ENCODE data around the gene NTRK2. TPM values are rescaled to one million over a fixed set of nuclear protein-coding genes. Genes with fewer than 3 reads are reported as not detected.

Gene NTRK2
- total RNA-seq, 1 experiment from 2014 or later = 0.16 TPM

GRCh38 chr9:84698323-84698722 lies 28.8 kb downstream of the NTRK2 start:
- DNase-seq (ENCODE audit: low read depth in 1 of 2, low spot score in 2 of 2) = no peak
- Histone ChIP-seq H3K36me3 (no peaks in the 10 kb centered on the region), H3K27ac (peak overlapping the region; percentile 27), H3K9me3 (replicated peaks) (no peaks in the 10 kb centered on the region), H3K4me3 (no peak overlapping the region), H3K4me1 (replicated peaks) (peaks cover 15% of the 10 kb centered on the region), H3K27me3 (replicated peaks) (no peaks in the 10 kb centered on the region)

GRCh38 chr9:84699984-84700383 lies 30.5 kb downstream of the NTRK2 start:
- DNase-seq (ENCODE audit: low read depth in 1 of 2, low spot score in 2 of 2) = no peak
- Histone ChIP-seq H3K27me3 (replicated peaks) (no peaks in the 10 kb centered on the region), H3K27ac (no peak overlapping the region), H3K9me3 (replicated peaks) (no peaks in the 10 kb centered on the region), H3K4me3 (no peak overlapping the region), H3K4me1 (replicated peaks) (peaks cover 15% of the 10 kb centered on the region), H3K36me3 (no peaks in the 10 kb centered on the region)

- Histone ChIP-seq H3K4me3 (no peak overlapping the region), H3K27me3 (replicated peaks) (no peaks in the 10 kb centered on the region), H3K9me3 (replicated peaks) (no peaks in the 10 kb centered on the region), H3K36me3 (no peaks in the 10 kb centered on the region), H3K27ac (no peak overlapping the region), H3K4me1 (replicated peaks) (peaks cover 15% of the 10 kb centered on the region)
- DNase-seq (ENCODE audit: low read depth in 1 of 2, low spot score in 2 of 2) = no peak
Observed at GRCh38 chr9:84701801-84702200, 32.3 kb downstream of the NTRK2 start.

GRCh38 chr9:84702471-84702870 lies 32.9 kb downstream of the NTRK2 start:
- H3K9me3 ChIP-seq (replicated peaks) = no peaks in the 10 kb centered on the region
- H3K4me3 ChIP-seq = no peak overlapping the region
- H3K4me1 ChIP-seq (replicated peaks) = peaks cover 11% of the 10 kb centered on the region
- no peaks in the 10 kb centered on the region for H3K27me3 ChIP-seq (replicated peaks)
- no peak overlapping the region for H3K27ac ChIP-seq
- no peaks in the 10 kb centered on the region for H3K36me3 ChIP-seq
- DNase-seq (ENCODE audit: low read depth in 1 of 2, low spot score in 2 of 2) = no peak

- Histone ChIP-seq H3K9me3 (replicated peaks) (no peaks in the 10 kb centered on the region), H3K27me3 (replicated peaks) (no peaks in the 10 kb centered on the region), H3K27ac (no peak overlapping the region), H3K4me3 (no peak overlapping the region), H3K4me1 (replicated peaks) (peaks cover under 1% of the 10 kb centered on the region; the same call in 1 of the 2 replicates), H3K36me3 (no peaks in the 10 kb centered on the region)
- no peak for DNase-seq (ENCODE audit: low read depth in 1 of 2, low spot score in 2 of 2)
Observed at GRCh38 chr9:84703793-84704192, 34.3 kb downstream of the NTRK2 start.

GRCh38 chr9:84705128-84705527 lies 35.6 kb downstream of the NTRK2 start:
- no peak for DNase-seq (ENCODE audit: low read depth in 1 of 2, low spot score in 2 of 2)

GRCh38 chr9:84708400-84708799 lies 38.9 kb downstream of the NTRK2 start:
- Histone ChIP-seq H3K27ac (no peak overlapping the region), H3K4me1 (replicated peaks) (peaks cover 31% of the 10 kb centered on the region), H3K4me3 (no peak overlapping the region), H3K36me3 (no peaks in the 10 kb centered on the region), H3K27me3 (replicated peaks) (no peaks in the 10 kb centered on the region), H3K9me3 (replicated peaks) (no peaks in the 10 kb centered on the region)
- DNase-seq (ENCODE audit: low read depth in 1 of 2, low spot score in 2 of 2) = no peak

More at GRCh38 chr9:84705128-84705527, 35.6 kb downstream of the NTRK2 start:
- H3K27me3 ChIP-seq (replicated peaks) = no peaks in the 10 kb centered on the region
- H3K27ac ChIP-seq = no peak overlapping the region
- H3K36me3 ChIP-seq = no peaks in the 10 kb centered on the region
- H3K4me3 ChIP-seq = no peak overlapping the region
- H3K9me3 ChIP-seq (replicated peaks) = no peaks in the 10 kb centered on the region
- H3K4me1 ChIP-seq (replicated peaks) = peaks cover 11% of the 10 kb centered on the region

GRCh38 chr9:84709056-84709455 lies 39.5 kb downstream of the NTRK2 start:
- no peak for DNase-seq (ENCODE audit: low read depth in 1 of 2, low spot score in 2 of 2)
- Histone ChIP-seq H3K27me3 (replicated peaks) (no peaks in the 10 kb centered on the region), H3K4me1 (replicated peaks) (peaks cover 31% of the 10 kb centered on the region), H3K9me3 (replicated peaks) (no peaks in the 10 kb centered on the region), H3K27ac (no peak overlapping the region), H3K36me3 (no peaks in the 10 kb centered on the region), H3K4me3 (no peak overlapping the region)

GRCh38 chr9:84710701-84711397 lies 41.3 kb downstream of the NTRK2 start:
- Histone ChIP-seq H3K27me3 (replicated peaks) (no peaks in the 10 kb centered on the region), H3K27ac (no peak overlapping the region), H3K4me1 (replicated peaks) (peaks cover 31% of the 10 kb centered on the region), H3K4me3 (no peak overlapping the region), H3K9me3 (replicated peaks) (no peaks in the 10 kb centered on the region), H3K36me3 (no peaks in the 10 kb centered on the region)
- DNase-seq (ENCODE audit: low read depth in 1 of 2, low spot score in 2 of 2) = no peak

GRCh38 chr9:84711398-84711777 lies 41.9 kb downstream of the NTRK2 start:
- Histone ChIP-seq H3K27ac (no peak overlapping the region), H3K27me3 (replicated peaks) (no peaks in the 10 kb centered on the region), H3K4me3 (no peak overlapping the region), H3K4me1 (replicated peaks) (peaks cover 31% of the 10 kb centered on the region), H3K36me3 (no peaks in the 10 kb centered on the region), H3K9me3 (replicated peaks) (no peaks in the 10 kb centered on the region)
- no peak for DNase-seq (ENCODE audit: low read depth in 1 of 2, low spot score in 2 of 2)

GRCh38 chr9:84711936-84712335 lies 42.4 kb downstream of the NTRK2 start:
- no peak overlapping the region for H3K27ac ChIP-seq
- no peak overlapping the region for H3K4me3 ChIP-seq
- H3K27me3 ChIP-seq (replicated peaks) = no peaks in the 10 kb centered on the region
- H3K9me3 ChIP-seq (replicated peaks) = no peaks in the 10 kb centered on the region
- DNase-seq (ENCODE audit: low read depth in 1 of 2, low spot score in 2 of 2) = peak; percentile 24 to 47
- no peaks in the 10 kb centered on the region for H3K36me3 ChIP-seq
- H3K4me1 ChIP-seq (replicated peaks) = peaks cover 31% of the 10 kb centered on the region

- no peaks in the 10 kb centered on the region for H3K9me3 ChIP-seq (replicated peaks)
- DNase-seq (ENCODE audit: low read depth in 1 of 2, low spot score in 2 of 2) = no peak
- no peak overlapping the region for H3K27ac ChIP-seq
- H3K4me3 ChIP-seq = no peak overlapping the region
- H3K4me1 ChIP-seq (replicated peaks) = peaks cover 9% of the 10 kb centered on the region
- H3K36me3 ChIP-seq = no peaks in the 10 kb centered on the region
- H3K27me3 ChIP-seq (replicated peaks) = no peaks in the 10 kb centered on the region
Observed at GRCh38 chr9:84716217-84716616, 46.7 kb downstream of the NTRK2 start.

- no peak for DNase-seq (ENCODE audit: low read depth in 1 of 2, low spot score in 2 of 2)
- Histone ChIP-seq H3K27ac (no peak overlapping the region), H3K27me3 (replicated peaks) (no peaks in the 10 kb centered on the region), H3K4me1 (replicated peaks) (no peaks in the 10 kb centered on the region), H3K36me3 (no peaks in the 10 kb centered on the region), H3K4me3 (no peak overlapping the region), H3K9me3 (replicated peaks) (no peaks in the 10 kb centered on the region)
Observed at GRCh38 chr9:84718476-84718875, 48.9 kb downstream of the NTRK2 start.

GRCh38 chr9:84722388-84722989 lies 53.0 kb downstream of the NTRK2 start:
- Histone ChIP-seq H3K36me3 (no peaks in the 10 kb centered on the region), H3K27me3 (replicated peaks) (no peaks in the 10 kb centered on the region), H3K4me3 (no peak overlapping the region), H3K4me1 (replicated peaks) (no peaks in the 10 kb centered on the region), H3K9me3 (replicated peaks) (no peaks in the 10 kb centered on the region), H3K27ac (no peak overlapping the region)
- DNase-seq (ENCODE audit: low read depth in 1 of 2, low spot score in 2 of 2) = no peak

All from SJSA1 (cell line).